GM23338 (cell line): ENCODE measurements around the gene AFAP1. TPM values are rescaled to one million over a fixed set of nuclear protein-coding genes. Genes with fewer than 3 reads are reported as not detected.
A peak's percentile ranks its signal among the peaks of the same experiment; 100 is the strongest.

Source experiments
- ATAC-seq: fragments of 200-7000 bp; cut with Tn5 transposase; 3 replicates; pipeline ENCODE4 v1.9.1; 2020
- DNase-seq: peaks from one replicate; pipeline ENCODE4 v3.0.0-alpha.2; 2015; ENCODE audit warnings: low spot score
- H2AFZ ChIP-seq: fragments of 200-600 bp; sonication (generic); 2 replicates; pipeline ENCODE4 v1.8.0; 2016; ENCODE audit warnings: antibody characterized with exemption, mild to moderate bottlenecking, moderate library complexity
- H3F3A ChIP-seq: fragments of 200-600 bp; sonication (generic); replicated peaks from 2 replicates; pipeline ENCODE4 v1.8.0; 2017; ENCODE audit warnings: antibody characterized with exemption, mixed run types, low read depth
- H3K27ac ChIP-seq: fragments of 200-600 bp; sonication (generic); 2 replicates; pipeline ENCODE4 v1.6.1; 2016; ENCODE audit warnings: low read depth
- H3K27me3 ChIP-seq: fragments of 200-600 bp; sonication (generic); 2 replicates; pipeline ENCODE4 v1.8.0; 2016; ENCODE audit warnings: mild to moderate bottlenecking, mixed run types, moderate library complexity; ENCODE audit not compliant: insufficient read depth
- H3K36me3 ChIP-seq: fragments of 200-600 bp; sonication (generic); 2 replicates; pipeline ENCODE4 v1.8.0; 2016; ENCODE audit warnings: mild to moderate bottlenecking; ENCODE audit not compliant: insufficient read depth
- H3K4me1 ChIP-seq: fragments of 200-600 bp; sonication (generic); 2 replicates; pipeline ENCODE4 v1.8.0; 2016; ENCODE audit warnings: mild to moderate bottlenecking, moderate library complexity; ENCODE audit not compliant: insufficient read depth
- H3K4me2 ChIP-seq: fragments of 200-600 bp; sonication (generic); 2 replicates; pipeline ENCODE4 v1.7.1; 2017; ENCODE audit warnings: mixed run types
- H3K4me3 ChIP-seq: fragments of 200-600 bp; sonication (generic); 2 replicates; pipeline ENCODE4 v1.6.1; 2016; ENCODE audit warnings: mixed run types
- H3K79me2 ChIP-seq: fragments of 200-600 bp; sonication (generic); replicated peaks from 2 replicates; pipeline ENCODE4 v1.8.0; 2017; ENCODE audit warnings: mild to moderate bottlenecking; ENCODE audit not compliant: insufficient read depth
- H3K9me2 ChIP-seq: fragments of 200-600 bp; sonication (generic); 2 replicates; pipeline ENCODE4 v1.8.0; 2017; ENCODE audit not compliant: insufficient read depth
- H4K20me1 ChIP-seq: fragments of 200-600 bp; sonication (generic); replicated peaks from 2 replicates; pipeline ENCODE4 v1.8.0; 2017; ENCODE audit warnings: mild to moderate bottlenecking; ENCODE audit not compliant: insufficient read depth
- H3K27ac Mint-ChIP-seq: 2 replicates; pipeline ENCODE4 v1.8.0; 2020; ENCODE audit warnings: inconsistent platforms, mild to moderate bottlenecking, moderate library complexity, mixed read lengths
- H3K27me3 Mint-ChIP-seq: 3 replicates; pipeline ENCODE4 v1.8.0; 2022; ENCODE audit warnings: low read depth, mild to moderate bottlenecking, moderate library complexity, mixed read lengths, inconsistent platforms; ENCODE audit not compliant: insufficient read depth, poor library complexity
- H3K36me3 Mint-ChIP-seq: 3 replicates; pipeline ENCODE4 v1.8.0; 2021; ENCODE audit warnings: low read depth, mild to moderate bottlenecking, inconsistent platforms, moderate library complexity, mixed read lengths
- H3K4me1 Mint-ChIP-seq: 3 replicates; pipeline ENCODE4 v1.8.0; 2020; ENCODE audit warnings: mild to moderate bottlenecking, inconsistent platforms, mixed read lengths
- H3K4me3 Mint-ChIP-seq: 3 replicates; pipeline ENCODE4 v1.8.0; 2021; ENCODE audit warnings: moderate library complexity, mild to moderate bottlenecking, inconsistent platforms, mixed read lengths
- H3K9me3 Mint-ChIP-seq: 3 replicates; pipeline ENCODE4 v1.8.0; 2020; ENCODE audit warnings: moderate library complexity, mild to moderate bottlenecking, inconsistent platforms, mixed read lengths
- CTCF ChIP-seq, 2 experiments: fragments of 200-600 bp in 1 of 2; sonication (generic) in 1 of 2; conservative IDR thresholded peaks; 2 replicates each; pipeline versions ENCODE4 v1.5.1 to v1.6.1; 2016 to 2017; ENCODE audit warnings: antibody characterized with exemption in 2 of 2, low read depth in 2 of 2, mild to moderate bottlenecking in 2 of 2, moderate library complexity in 1 of 2
- ETS1 ChIP-seq: IDR thresholded peaks from 2 replicates; pipeline ENCODE4 v1.6.1; 2016; ENCODE audit warnings: antibody characterized with exemption
- JUNB ChIP-seq: IDR thresholded peaks from one replicate; pipeline ENCODE4 v1.6.1; 2016; ENCODE audit warnings: antibody characterized with exemption; ENCODE audit not compliant: unreplicated experiment
- REST ChIP-seq: IDR thresholded peaks from one replicate; pipeline ENCODE4 v1.6.1; 2018; ENCODE audit warnings: antibody characterized with exemption; ENCODE audit not compliant: unreplicated experiment
- polyA plus RNA-seq: library from polyadenylated mRNA; unstranded; fragments of >200 nt; fragmentation: Nextera tagmentation; extraction: Ambion mirVana; gene quantifications from 2 replicates; pipeline ENCODE4 v1.2.1, GENCODE V29; 2016
- total RNA-seq: library from RNA; depleted of rRNA; stranded (reverse); fragments of >200 nt; shearing (Covaris generic); gene quantifications from 2 replicates; pipeline ENCODE4 v1.2.3, GENCODE V29; 2014

AFAP1 gene
- total and polyA plus RNA-seq, 2 experiments from 2014 or later, result 6.5 to 21.5 TPM

GRCh38 chr4:7877176-7877575 lies 62.5 kb downstream of the AFAP1 start (continued):
- TF ChIP-seq REST (no peak), JUNB (no peak), CTCF (conservative IDR thresholded peaks at IDR 0.05; ENCODE audit: low read depth in 2 of 2) (no peak)

- peaks cover 70% of the 10 kb centered on the region for H3K79me2 ChIP-seq
- H3K36me3 Mint-ChIP-seq, result peaks cover 19% of the 10 kb centered on the region
- no peak overlapping the region for H2AFZ ChIP-seq
- no peaks in the 10 kb centered on the region for H3F3A ChIP-seq
- DNase-seq, result peak; percentile 58
- H3K27me3 ChIP-seq, result no peaks in the 10 kb centered on the region
- peaks cover 10% of the 10 kb centered on the region for H3K27me3 Mint-ChIP-seq
- no peaks in the 10 kb centered on the region for H3K9me2 ChIP-seq
- H3K27ac ChIP-seq, result no peak overlapping the region
- ATAC-seq, result peak; percentile 96
- H3K4me1 ChIP-seq, result peaks cover 34% of the 10 kb centered on the region
- no peak overlapping the region for H3K4me2 ChIP-seq
- 0 out of 2 replicates have a peak overlapping the region, but pooled peaks have one; percentile 15 for H3K27ac Mint-ChIP-seq
- H3K4me1 Mint-ChIP-seq, result peaks cover 34% of the 10 kb centered on the region
- no peak overlapping the region for H3K4me3 Mint-ChIP-seq
- TF ChIP-seq CTCF (conservative IDR thresholded peaks at IDR 0.05; ENCODE audit: low read depth in 2 of 2) (peak; percentile 42 to 46), ETS1 (no peak)
- no peaks in the 10 kb centered on the region for H3K36me3 ChIP-seq
- H3K9me3 Mint-ChIP-seq, result peaks cover 20% of the 10 kb centered on the region
- no peak overlapping the region for H3K4me3 ChIP-seq
- peaks cover 4% of the 10 kb centered on the region; the same call in 1 of the 2 replicates for H4K20me1 ChIP-seq
These were observed 63.3 kb downstream of the AFAP1 start for GRCh38 chr4:7876201-7876875.
